GM12874 (cell line): ENCODE data around the gene NABP1.

ENCODE experiments used
- TF ChIP-seq, protein P1 (sequence below): IDR thresholded peaks from 2 replicates; pipeline ENCODE4 v1.5.1; 2011; ENCODE audit warnings: low read depth, mild to moderate bottlenecking, control low read depth, low read length, moderate library complexity; ENCODE audit not compliant: insufficient read depth

The NABP1 gene, protein sequence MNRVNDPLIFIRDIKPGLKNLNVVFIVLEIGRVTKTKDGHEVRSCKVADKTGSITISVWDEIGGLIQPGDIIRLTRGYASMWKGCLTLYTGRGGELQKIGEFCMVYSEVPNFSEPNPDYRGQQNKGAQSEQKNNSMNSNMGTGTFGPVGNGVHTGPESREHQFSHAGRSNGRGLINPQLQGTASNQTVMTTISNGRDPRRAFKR

GRCh38 chr2:191677646-191678436, at the start of gene NABP1:
NABP1 (plus strand) TSS chr2:191678136; CDS start chr2:191678615, 479 bp downstream.
- TF ChIP-seq, protein P1, sequence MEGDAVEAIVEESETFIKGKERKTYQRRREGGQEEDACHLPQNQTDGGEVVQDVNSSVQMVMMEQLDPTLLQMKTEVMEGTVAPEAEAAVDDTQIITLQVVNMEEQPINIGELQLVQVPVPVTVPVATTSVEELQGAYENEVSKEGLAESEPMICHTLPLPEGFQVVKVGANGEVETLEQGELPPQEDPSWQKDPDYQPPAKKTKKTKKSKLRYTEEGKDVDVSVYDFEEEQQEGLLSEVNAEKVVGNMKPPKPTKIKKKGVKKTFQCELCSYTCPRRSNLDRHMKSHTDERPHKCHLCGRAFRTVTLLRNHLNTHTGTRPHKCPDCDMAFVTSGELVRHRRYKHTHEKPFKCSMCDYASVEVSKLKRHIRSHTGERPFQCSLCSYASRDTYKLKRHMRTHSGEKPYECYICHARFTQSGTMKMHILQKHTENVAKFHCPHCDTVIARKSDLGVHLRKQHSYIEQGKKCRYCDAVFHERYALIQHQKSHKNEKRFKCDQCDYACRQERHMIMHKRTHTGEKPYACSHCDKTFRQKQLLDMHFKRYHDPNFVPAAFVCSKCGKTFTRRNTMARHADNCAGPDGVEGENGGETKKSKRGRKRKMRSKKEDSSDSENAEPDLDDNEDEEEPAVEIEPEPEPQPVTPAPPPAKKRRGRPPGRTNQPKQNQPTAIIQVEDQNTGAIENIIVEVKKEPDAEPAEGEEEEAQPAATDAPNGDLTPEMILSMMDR = no peak

DNA sequence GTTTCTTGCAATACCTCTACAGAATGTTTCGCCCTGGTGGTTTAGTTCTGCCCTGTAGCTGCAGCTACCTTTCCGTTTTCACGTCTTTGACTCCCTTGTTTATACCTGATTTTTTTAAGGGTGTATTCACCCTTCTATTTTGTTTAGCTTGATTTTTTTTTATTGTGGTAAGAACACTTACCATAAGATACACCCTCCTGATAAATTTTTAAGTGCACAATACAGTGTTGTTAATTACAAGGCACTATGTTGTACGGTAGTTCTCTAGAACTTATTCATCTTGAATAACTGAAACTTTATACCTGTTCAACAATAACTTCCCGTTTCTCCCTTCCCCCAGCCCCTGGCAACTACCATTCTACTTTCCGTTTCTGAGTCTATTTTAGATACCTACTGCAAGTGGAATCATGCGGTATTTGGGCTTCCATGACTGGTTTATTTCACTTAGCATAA, 48.9 kb upstream of the NABP1 start:
- TF ChIP-seq, protein P1 = no peak

GRCh38 chr2:191629976-191630712, 47.8 kb upstream of the NABP1 start:
- TF ChIP-seq, protein P1 = no peak

- TF ChIP-seq, protein P1 = no peak
Measured at GRCh38 chr2:191631754-191632153, 46.2 kb upstream of the NABP1 start.

GRCh38 chr2:191632426-191632825, 45.5 kb upstream of the NABP1 start:
- TF ChIP-seq, protein P1 = no peak

DNA sequence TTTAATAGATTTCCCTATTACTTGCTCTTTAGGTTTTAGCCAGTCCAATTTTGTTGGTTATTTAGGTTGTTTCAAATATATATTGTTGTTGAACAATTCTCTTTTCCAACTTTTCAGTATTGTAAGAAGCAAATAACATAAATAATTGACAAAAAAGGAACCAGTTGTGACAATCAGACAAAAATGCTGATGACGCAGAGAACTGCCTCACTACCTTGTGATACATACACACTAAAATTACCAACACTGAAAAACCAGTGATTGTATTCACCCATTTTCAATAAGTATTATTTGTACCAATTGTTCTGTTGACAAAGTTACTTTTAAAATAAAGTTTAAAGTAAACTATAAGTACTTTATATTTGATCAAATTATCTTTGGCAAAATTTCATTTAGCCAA, 43.1 kb upstream of the NABP1 start:
- TF ChIP-seq, protein P1 = no peak
